K562 (cell line): ENCODE results near the gene PTPRG. TPM values are rescaled to one million over a fixed set of nuclear protein-coding genes. Genes with fewer than 3 reads are reported as not detected.

Experiments used
- ATAC-seq: fragments of 200-7000 bp; cut with Tn5 transposase; 3 replicates; pipeline ENCODE4 v1.9.1; 2020; ENCODE audit warnings: moderate library complexity
- BruUV-seq: library from RNA; stranded (reverse); fragments of 400-500 nt; replicated peaks from 2 replicates; lab custom pipeline; 2021; lab: Mats Ljungman, UMichigan
- CTCF ChIA-PET: fragments of 300-600 bp; formaldehyde crosslinking; extraction: SDS; loops from one replicate; lab custom pipeline; 2021; ENCODE audit warnings: low intra/inter-chr PET ratio; lab: Yijun Ruan, JAX
- POLR2A ChIA-PET: fragments of 300-600, 350-650 bp; sonication (Branson Sonifier 250); formaldehyde crosslinking; extraction: SDS; loops from one replicate; lab custom pipeline; 2021; ENCODE audit warnings: antibody characterized with exemption, inconsistent platforms; lab: Yijun Ruan, JAX
- DNase-seq, 4 experiments: peaks; one replicate each; pipeline versions ENCODE4 v3.0.0 to v3.0.0-alpha.2; 2011 to 2018; ENCODE audit warnings: low spot score in 3 of 4, mixed read lengths in 3 of 4; ENCODE audit errors: extremely low read depth in 1 of 4
- FAIRE-seq: peaks from 2 replicates; lab custom pipeline; 2011; peaks lifted over from hg19 to GRCh38; lab: Jason Lieb, UNC
- H2AFZ ChIP-seq: 2 replicates; pipeline ENCODE4 v1.6.0; 2011; ENCODE audit warnings: low read depth, low read length, control low read depth, inconsistent platforms
- H3K27ac ChIP-seq: fragments of 200-600 bp; 3 replicates; pipeline ENCODE4 v1.8.0; 2011; ENCODE audit warnings: low read depth, mild to moderate bottlenecking, control low read depth, inconsistent platforms, low read length, moderate library complexity, mixed read lengths; ENCODE audit errors: extremely low read depth
- H3K27me3 ChIP-seq, 2 experiments: fragments of 300-600 bp in 1 of 2; 2 replicates in 1 of 2; 3 replicates in 1 of 2; pipeline versions ENCODE4 v1.6.0 to v1.8.0; 2011; ENCODE audit warnings: inconsistent platforms in 2 of 2, low read length in 2 of 2, mild to moderate bottlenecking in 1 of 2, mixed read lengths in 1 of 2, moderate library complexity in 1 of 2; ENCODE audit not compliant: control insufficient read depth in 2 of 2, insufficient read depth in 2 of 2
- H3K36me3 ChIP-seq: fragments of 300-600 bp; 3 replicates; pipeline ENCODE4 v1.8.0; 2011; ENCODE audit warnings: mild to moderate bottlenecking, low read length, inconsistent platforms; ENCODE audit not compliant: control insufficient read depth, insufficient read depth
- H3K4me1 ChIP-seq, 2 experiments: fragments of 200-600 bp in 1 of 2; replicated peaks in 1 of 2; 2 replicates in 1 of 2; 3 replicates in 1 of 2; pipeline versions ENCODE4 v1.5.1 to v1.8.0; 2011; ENCODE audit warnings: inconsistent platforms in 2 of 2, low read length in 2 of 2, mild to moderate bottlenecking in 1 of 2, mixed read lengths in 1 of 2, moderate library complexity in 1 of 2; ENCODE audit not compliant: control insufficient read depth in 2 of 2, insufficient read depth in 2 of 2
- H3K4me2 ChIP-seq: 2 replicates; pipeline ENCODE4 v1.6.1; 2011; ENCODE audit warnings: low read length, control low read depth, inconsistent platforms, mixed read lengths; ENCODE audit not compliant: insufficient read depth
- H3K4me3 ChIP-seq: fragments of 200-600 bp; sonication (generic), shearing (Covaris generic); 2 replicates; pipeline ENCODE4 v1.5.1; 2016; ENCODE audit warnings: control low read depth, inconsistent platforms
- H3K79me2 ChIP-seq: fragments of 200-600 bp; 3 replicates; pipeline ENCODE4 v1.8.0; 2011; ENCODE audit warnings: low read length, inconsistent platforms; ENCODE audit not compliant: control insufficient read depth, insufficient read depth
- H3K9ac ChIP-seq, 2 experiments: 2 replicates each; pipeline versions ENCODE4 v1.6.0 to v1.6.1; 2011; ENCODE audit warnings: low read depth in 2 of 2, low read length in 2 of 2, control low read depth in 1 of 2, inconsistent platforms in 1 of 2, mild to moderate bottlenecking in 1 of 2, mixed read lengths in 1 of 2; ENCODE audit not compliant: insufficient read depth in 1 of 2
- H3K9me1 ChIP-seq: one replicate; pipeline ENCODE4 v1.6.0; 2011; ENCODE audit warnings: inconsistent platforms, mild to moderate bottlenecking, low read length, moderate library complexity; ENCODE audit not compliant: control insufficient read depth, insufficient read depth
- H3K9me3 ChIP-seq: replicated peaks from 2 replicates; pipeline ENCODE4 v1.5.1; 2011; ENCODE audit warnings: low read depth, low read length, inconsistent platforms; ENCODE audit not compliant: control insufficient read depth, insufficient read depth
- H4K20me1 ChIP-seq: replicated peaks from 2 replicates; pipeline ENCODE4 v1.6.1; 2011; ENCODE audit warnings: low read length, inconsistent platforms, mixed read lengths; ENCODE audit not compliant: control insufficient read depth, insufficient read depth
- FIP1L1 ChIP-seq: fragments of 200-400 bp; formaldehyde crosslinking; IDR thresholded peaks from 2 replicates; pipeline ENCODE4 v1.6.1; 2018; ENCODE audit warnings: mild to moderate bottlenecking, low read depth, low read length; ENCODE audit not compliant: poor library complexity, severe bottlenecking
- HLTF ChIP-seq: fragments of 450-650 bp; IDR thresholded peaks from 2 replicates; pipeline ENCODE4 v1.6.1; 2016
- HNRNPH1 ChIP-seq: fragments of 200-400 bp; formaldehyde crosslinking; optimal IDR thresholded peaks from 2 replicates; pipeline ENCODE3; 2017; ENCODE audit warnings: low read depth, mild to moderate bottlenecking, low read length, moderate library complexity
- KLF1 ChIP-seq: fragments of 450-650 bp; IDR thresholded peaks from 2 replicates; pipeline ENCODE4 v1.6.1; 2016; ENCODE audit warnings: missing genetic modification characterization, missing compliant biosample characterization
- MYBL2 ChIP-seq, 2 experiments: fragments of 450-650 bp in 1 of 2; sonication (generic) in 1 of 2; formaldehyde crosslinking in 1 of 2; IDR thresholded peaks; 2 replicates each; pipeline versions ENCODE4 v1.6.1 to v1.8.1; 2017 to 2022; ENCODE audit warnings: borderline replicate concordance in 1 of 2, inconsistent platforms in 1 of 2, low read depth in 1 of 2, mild to moderate bottlenecking in 1 of 2, missing genetic modification reagents in 1 of 2, moderate library complexity in 1 of 2
- NR2C1 ChIP-seq, 2 experiments: fragments of 450-650 bp; IDR thresholded peaks; 2 replicates each; pipeline ENCODE4 v1.6.1; 2017; ENCODE audit warnings: mild to moderate bottlenecking in 2 of 2, antibody characterized with exemption in 1 of 2, inconsistent platforms in 1 of 2, missing compliant biosample characterization in 1 of 2, missing genetic modification characterization in 1 of 2
- RBM22 ChIP-seq: fragments of 200-400 bp; formaldehyde crosslinking; IDR thresholded peaks from 2 replicates; pipeline ENCODE4 v1.6.1; 2018; ENCODE audit warnings: low read length, low read depth; ENCODE audit not compliant: poor library complexity, severe bottlenecking
- ZC3H4 ChIP-seq: sonication (generic); formaldehyde crosslinking; IDR thresholded peaks from 2 replicates; pipeline ENCODE4 v1.9.0; 2021; ENCODE audit warnings: missing genetic modification reagents, borderline replicate concordance
- in situ Hi-C: fragments of 300-500 bp; cut with MboI; formaldehyde crosslinking; loops from 4 replicates; pipeline ENCODE4 v1.15.0; 2018; ENCODE audit warnings: inconsistent platforms, mixed read lengths
- intact Hi-C: fragments of 100-400 bp; cut with micrococcal nuclease; formaldehyde crosslinking; loops from 2 replicates; pipeline ENCODE4 v1.14.2; 2022
- polyA plus RNA-seq, 8 experiments: library from polyadenylated mRNA; depleted of rRNA in 4 of 8; stranded (reverse) in 5 of 8; unstranded in 3 of 8; fragments of >200 nt; fragmentation: Nextera tagmentation in 2 of 8; fragmentation: Illumina TruSeq in 1 of 8; extraction: Ambion mirVana in 2 of 8; extraction: Trizol in 1 of 8; gene quantifications; 2 replicates each; pipeline versions ENCODE4 v1.2.1 to v1.2.3, GENCODE V29; 2011 to 2014; ENCODE audit warnings: inconsistent platforms in 1 of 8, missing spikeins in 1 of 8
- total RNA-seq, 7 experiments: library from RNA; depleted of rRNA in 6 of 7; stranded (reverse); fragments of >200 nt in 6 of 7; fragmentation: Illumina TruSeq in 2 of 7; extraction: Trizol in 2 of 7; gene quantifications; 2 replicates each; pipeline versions ENCODE4 v1.2.1 to v1.2.3, GENCODE V29; 2011 to 2021; ENCODE audit warnings: low replicate concordance in 1 of 7
- TF ChIP-seq, protein P1 (sequence below): fragments of 250-450 bp; sonication (Bioruptor Pico); IDR thresholded peaks from 2 replicates; pipeline ENCODE4 v1.4.0; 2020

Gene PTPRG
- total and polyA plus RNA-seq, 9 of the 15 experiments (the other 6 are each of a cell fraction or from before 2014, with no cell fraction given), result 0.16 TPM; not detected in 8

DNA sequence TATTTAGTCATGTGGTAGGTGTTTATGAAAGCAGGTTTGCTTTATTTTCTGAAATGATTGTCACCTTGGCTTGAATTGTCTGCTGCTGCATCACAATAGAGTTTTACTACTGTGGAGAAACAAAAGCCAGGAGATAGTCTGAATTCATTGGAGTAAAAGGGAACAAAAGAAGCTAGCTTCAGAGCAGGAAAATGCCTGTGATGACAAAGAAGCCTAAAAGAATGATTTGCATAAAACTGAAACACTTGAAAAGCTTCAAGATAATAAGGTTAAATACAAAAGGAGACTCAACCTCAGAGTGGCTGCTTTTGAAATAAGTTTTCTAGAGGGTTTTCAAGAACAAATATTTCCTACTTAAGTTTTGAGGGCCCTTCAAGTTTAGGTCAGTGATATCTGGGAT lies 138.3 kb downstream of the PTPRG start:
- Histone ChIP-seq H3K9me3 (no peaks in the 10 kb centered on the region), H3K9ac (no peak overlapping the region), H4K20me1 (no peaks in the 10 kb centered on the region), H3K4me1 (no peaks in the 10 kb centered on the region), H3K4me3 (no peak overlapping the region), H3K9me1 (no peaks in the 10 kb centered on the region), H3K79me2 (no peaks in the 10 kb centered on the region), H3K36me3 (no peaks in the 10 kb centered on the region), H3K4me2 (no peak overlapping the region)
- no peak for DNase-seq
- no TSS peak for BruUV-seq
- no peak for FAIRE-seq
- ChIA-PET CTCF (no interaction called here), POLR2A (no interaction called here)
- in situ Hi-C loops, result no loop called here
- TF ChIP-seq, protein P1, sequence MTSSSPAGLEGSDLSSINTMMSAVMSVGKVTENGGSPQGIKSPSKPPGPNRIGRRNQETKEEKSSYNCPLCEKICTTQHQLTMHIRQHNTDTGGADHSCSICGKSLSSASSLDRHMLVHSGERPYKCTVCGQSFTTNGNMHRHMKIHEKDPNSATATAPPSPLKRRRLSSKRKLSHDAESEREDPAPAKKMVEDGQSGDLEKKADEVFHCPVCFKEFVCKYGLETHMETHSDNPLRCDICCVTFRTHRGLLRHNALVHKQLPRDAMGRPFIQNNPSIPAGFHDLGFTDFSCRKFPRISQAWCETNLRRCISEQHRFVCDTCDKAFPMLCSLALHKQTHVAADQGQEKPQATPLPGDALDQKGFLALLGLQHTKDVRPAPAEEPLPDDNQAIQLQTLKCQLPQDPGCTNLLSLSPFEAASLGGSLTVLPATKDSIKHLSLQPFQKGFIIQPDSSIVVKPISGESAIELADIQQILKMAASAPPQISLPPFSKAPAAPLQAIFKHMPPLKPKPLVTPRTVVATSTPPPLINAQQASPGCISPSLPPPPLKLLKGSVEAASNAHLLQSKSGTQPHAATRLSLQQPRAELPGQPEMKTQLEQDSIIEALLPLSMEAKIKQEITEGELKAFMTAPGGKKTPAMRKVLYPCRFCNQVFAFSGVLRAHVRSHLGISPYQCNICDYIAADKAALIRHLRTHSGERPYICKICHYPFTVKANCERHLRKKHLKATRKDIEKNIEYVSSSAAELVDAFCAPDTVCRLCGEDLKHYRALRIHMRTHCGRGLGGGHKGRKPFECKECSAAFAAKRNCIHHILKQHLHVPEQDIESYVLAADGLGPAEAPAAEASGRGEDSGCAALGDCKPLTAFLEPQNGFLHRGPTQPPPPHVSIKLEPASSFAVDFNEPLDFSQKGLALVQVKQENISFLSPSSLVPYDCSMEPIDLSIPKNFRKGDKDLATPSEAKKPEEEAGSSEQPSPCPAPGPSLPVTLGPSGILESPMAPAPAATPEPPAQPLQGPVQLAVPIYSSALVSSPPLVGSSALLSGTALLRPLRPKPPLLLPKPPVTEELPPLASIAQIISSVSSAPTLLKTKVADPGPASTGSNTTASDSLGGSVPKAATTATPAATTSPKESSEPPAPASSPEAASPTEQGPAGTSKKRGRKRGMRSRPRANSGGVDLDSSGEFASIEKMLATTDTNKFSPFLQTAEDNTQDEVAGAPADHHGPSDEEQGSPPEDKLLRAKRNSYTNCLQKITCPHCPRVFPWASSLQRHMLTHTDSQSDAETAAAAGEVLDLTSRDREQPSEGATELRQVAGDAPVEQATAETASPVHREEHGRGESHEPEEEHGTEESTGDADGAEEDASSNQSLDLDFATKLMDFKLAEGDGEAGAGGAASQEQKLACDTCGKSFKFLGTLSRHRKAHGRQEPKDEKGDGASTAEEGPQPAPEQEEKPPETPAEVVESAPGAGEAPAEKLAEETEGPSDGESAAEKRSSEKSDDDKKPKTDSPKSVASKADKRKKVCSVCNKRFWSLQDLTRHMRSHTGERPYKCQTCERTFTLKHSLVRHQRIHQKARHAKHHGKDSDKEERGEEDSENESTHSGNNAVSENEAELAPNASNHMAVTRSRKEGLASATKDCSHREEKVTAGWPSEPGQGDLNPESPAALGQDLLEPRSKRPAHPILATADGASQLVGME (CRISPR knock-in tag), result no peak
- TF ChIP-seq HNRNPH1 (no peak), RBM22 (no peak), MYBL2 (IDR thresholded peaks at IDR 0.05; ENCODE audit: low read depth) (no peak), MYBL2 (CRISPR knock-in tag; IDR thresholded peaks at IDR 0.05; ENCODE audit: borderline replicate concordance) (no peak), ZC3H4 (CRISPR knock-in tag) (no peak), FIP1L1 (no peak), KLF1 (tag) (no peak), HLTF (no peak), NR2C1 (IDR thresholded peaks at IDR 0.05) (no peak), NR2C1 (tag; IDR thresholded peaks at IDR 0.05) (no peak)
- TF ChIP-seq, all 486 proteins: peak for 0
- ATAC-seq, result no peak
- intact Hi-C loops, result no loop called here
- Histone ChIP-seq H2AFZ (no peak overlapping the region), H3K27me3 (no peaks in the 10 kb centered on the region), H3K27ac (no peak overlapping the region)
